GM21576 (cell line): Measurements from ENCODE around the gene POU2AF1.

Experiments
- ATAC-seq: cut with Tn5 transposase; IDR thresholded peaks from one replicate; pipeline ENCODE4 v1.9.1; 2021; ENCODE audit warnings: mild to moderate bottlenecking, moderate library complexity; ENCODE audit not compliant: unreplicated experiment

POU2AF1 gene

GRCh38 chr11:111350811-111351210, 28.3 kb downstream of the POU2AF1 start:
- no peak for ATAC-seq

- no peak for ATAC-seq
These were observed 29.8 kb downstream of the POU2AF1 start for GRCh38 chr11:111349191-111349695.

GRCh38 chr11:111348147-111348546, 30.9 kb downstream of the POU2AF1 start:
- no peak for ATAC-seq

DNA sequence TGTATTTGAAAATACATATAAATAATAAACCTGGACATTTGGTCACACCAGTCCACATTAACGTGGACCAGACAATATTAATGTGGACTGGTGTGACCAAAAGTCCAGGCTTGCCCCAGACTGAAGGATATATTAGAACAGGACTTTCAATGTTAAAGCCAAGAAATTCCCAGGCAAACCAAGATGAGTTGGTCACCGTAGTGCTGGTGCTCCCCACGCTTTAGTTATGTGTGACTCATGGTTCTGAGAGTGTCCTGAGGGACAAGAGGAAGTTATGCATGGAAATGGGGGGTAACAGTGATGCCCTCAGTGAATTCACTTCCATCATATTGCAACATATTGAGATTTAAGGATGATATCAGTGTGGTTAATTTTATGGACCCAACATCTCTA, 31.4 kb downstream of the POU2AF1 start:
- ATAC-seq: no peak

DNA sequence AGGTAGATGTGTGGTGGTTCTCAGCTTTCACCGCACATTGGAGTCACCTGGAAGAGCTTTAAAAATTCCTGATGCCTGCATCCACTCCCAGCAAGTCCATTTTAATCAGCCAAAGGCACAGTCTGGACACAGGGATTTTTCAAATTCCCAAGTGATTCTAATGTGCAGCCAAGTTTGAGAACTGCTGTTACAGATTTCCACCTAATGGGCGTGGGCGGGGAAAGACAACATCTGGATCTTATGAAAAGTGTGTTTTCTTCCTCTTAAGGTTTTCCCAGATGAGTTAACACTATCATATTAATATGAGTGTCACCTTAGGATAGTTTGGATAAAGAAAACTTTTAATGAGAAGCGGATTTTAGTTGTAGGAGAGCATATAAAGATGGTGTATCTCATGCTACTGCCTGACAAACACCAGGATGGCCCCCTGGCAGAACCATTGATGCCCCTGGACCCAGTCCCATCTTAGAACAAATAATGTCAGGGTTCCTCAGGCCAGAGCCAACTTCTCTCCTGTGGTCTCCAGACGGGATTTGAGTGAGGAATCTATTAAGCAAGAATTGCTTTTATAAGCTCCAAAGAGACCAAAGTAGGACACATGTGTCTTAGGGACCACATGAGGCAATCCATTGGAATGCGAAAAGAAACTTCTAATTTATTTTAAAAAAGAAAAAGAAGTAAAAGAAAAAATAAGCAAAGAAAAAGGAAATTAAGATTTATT, 31.9 kb downstream of the POU2AF1 start:
- ATAC-seq: no peak

- no peak for ATAC-seq
These were observed 35.0 kb downstream of the POU2AF1 start for GRCh38 chr11:111344032-111344431.

DNA sequence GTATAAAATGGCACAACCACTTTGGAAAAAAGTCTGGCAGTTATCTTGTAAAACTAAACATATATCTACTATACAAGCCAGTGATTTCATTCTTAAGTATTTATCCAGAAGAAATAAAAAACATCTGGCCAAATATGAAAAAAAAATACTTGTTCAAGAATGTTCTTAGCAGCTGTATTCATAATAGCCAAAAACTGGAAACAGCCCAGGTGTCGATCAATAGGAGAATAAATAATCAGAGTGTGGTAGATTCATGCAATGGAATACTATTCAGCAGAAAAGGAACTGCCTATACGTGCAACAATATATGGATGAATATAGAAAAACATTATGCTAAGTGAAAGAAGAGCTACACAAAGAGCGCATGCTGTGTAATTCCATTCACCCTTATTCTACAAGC, 36.7 kb downstream of the POU2AF1 start:
- no peak for ATAC-seq

DNA sequence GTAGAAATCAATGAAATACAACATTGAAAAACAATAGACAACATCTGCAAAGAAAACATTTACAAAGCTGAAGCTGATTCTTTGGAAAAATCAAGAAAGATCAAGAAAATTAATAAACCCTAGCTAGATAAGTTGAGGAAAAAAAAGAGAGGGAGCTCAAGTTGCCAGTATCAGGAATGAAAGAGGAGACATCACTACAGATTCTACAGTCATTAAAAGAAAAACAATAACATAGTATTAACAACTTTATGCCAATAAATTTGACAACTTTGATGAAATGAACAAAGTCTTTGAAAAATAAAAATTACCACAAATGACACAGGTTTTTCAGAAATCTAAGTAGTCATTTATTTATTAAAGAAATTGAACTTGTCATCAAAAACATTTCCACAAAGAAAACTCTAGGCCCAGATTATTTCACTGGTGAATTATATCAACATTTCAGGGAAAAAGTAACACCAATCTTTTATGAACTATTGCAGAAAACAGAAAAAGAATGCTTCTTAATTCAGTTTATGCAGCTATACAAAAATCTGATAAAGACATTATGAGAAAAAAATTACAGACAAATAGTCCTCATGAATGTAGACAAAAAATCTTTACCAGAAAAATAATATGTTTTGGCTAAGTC, 39.2 kb downstream of the POU2AF1 start:
- ATAC-seq: no peak

GRCh38 chr11:111336582-111337256, 42.4 kb downstream of the POU2AF1 start:
- no peak for ATAC-seq

DNA sequence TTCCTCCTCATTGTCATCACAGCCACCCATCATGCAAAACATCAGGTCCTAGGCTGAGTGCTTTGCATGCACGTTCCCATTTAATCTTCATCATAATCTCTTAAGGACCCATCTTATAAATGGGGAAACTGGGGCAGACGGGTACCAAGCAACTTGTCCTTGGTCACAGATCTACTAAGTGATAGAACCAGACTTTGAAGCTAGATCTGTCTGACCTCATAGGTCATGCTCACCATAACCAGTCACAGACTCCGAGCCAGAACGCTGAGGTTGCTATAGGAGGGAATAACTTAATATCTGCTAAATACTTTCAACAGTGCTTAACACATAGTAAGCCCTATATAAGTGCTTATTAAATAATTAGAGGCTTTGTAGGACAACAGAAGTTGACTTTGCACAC, 43.0 kb downstream of the POU2AF1 start:
- no peak for ATAC-seq

DNA sequence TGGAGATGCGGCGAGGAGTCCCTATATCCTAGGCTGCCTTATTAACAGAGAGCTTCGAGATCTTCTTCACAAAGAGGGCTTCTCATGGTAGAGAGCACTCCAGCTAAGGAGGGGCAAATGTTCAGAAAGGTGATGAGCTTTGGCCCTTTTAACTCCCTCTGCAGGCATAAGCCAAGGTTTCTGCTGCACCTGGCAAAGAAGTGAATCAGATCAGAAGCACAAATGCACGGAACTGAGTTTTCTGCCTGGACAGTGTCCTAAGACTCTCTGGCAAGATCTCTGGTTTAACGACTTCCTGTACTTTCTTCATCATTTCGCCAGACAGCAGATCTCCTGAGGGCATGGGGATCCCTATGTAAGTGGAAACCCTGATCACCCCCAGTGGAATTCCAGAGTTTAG, 43.5 kb downstream of the POU2AF1 start:
- no peak for ATAC-seq

DNA sequence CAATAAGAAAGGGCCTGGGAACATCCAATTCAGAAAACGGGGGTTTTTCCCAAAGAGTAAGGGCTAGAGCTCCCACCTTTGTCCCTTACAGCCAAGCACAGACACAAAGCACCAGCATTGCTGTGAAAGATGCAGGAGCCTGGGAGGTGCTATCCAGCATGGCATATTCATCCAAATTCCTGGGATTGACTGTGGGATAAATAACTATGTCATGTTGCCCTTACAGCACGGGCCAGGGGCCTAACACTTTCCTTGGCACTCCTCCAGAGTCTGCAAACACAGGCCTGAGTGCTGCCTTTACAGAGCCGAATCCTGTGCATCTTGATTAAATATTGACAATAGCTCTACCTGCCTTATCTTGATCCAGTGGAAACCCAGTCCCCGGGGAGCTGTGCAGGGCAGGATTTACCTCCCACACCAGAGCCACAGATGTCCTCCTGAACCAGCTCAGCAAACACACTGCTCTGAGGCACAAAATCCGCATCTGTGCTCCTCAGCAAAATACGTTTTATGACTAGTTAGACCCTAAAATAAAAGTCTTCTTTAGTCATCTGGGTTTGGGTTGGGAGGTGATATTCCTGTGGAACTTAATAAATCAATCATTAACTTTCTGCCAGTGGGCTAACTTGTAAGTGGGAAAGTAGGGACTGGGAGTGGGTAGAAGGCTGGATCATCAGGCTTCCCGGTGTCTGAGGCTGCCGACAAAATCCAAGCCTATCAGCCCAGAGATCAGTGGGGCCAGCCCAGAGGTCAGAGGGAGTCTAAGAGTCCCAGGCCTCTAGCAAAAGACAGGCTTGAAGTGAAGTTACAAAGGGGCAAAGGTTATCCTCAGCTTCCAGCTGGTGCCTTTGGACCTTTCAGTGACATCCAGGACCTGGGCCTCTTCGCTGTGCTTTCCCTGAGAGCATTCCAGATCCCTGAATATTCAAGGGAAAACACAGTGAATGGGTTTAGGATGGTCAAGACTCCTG, 44.3 kb downstream of the POU2AF1 start:
- ATAC-seq: no peak

GRCh38 chr11:111331711-111332479, 47.2 kb downstream of the POU2AF1 start:
- no peak for ATAC-seq

DNA sequence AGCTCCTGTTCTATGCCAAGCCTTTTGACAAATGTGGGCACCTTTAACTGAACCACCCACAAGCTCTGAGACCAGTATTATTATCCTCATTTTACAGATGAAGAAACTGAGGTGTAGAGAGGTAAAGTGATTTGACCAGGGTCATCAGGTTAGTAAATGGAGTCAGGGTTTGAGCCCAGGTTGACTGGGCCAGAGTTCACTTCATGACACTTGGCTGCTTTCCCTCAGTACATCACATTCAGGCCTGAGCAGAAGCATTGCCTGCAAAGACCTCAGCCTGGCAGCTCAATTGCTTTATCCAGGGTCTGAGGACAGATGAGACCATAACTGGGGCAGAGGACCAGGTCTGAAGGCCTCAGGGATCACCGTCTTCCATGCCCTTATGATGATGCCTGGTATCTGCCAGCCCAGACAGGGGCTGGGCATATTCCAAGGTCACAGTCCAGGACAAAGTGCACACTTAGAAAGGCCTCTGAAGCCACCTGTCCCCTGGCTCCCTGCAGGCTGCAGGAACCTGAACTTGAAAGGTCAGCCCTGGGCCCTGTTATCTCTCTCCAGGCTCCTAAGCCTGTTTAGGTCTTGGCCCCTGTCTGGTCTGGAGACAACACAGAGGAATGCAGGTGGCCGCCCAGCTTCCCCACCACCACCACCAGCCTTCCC, 48.7 kb downstream of the POU2AF1 start:
- no peak for ATAC-seq

GRCh38 chr11:111329306-111330204, 49.5 kb downstream of the POU2AF1 start:
- ATAC-seq: no peak

DNA sequence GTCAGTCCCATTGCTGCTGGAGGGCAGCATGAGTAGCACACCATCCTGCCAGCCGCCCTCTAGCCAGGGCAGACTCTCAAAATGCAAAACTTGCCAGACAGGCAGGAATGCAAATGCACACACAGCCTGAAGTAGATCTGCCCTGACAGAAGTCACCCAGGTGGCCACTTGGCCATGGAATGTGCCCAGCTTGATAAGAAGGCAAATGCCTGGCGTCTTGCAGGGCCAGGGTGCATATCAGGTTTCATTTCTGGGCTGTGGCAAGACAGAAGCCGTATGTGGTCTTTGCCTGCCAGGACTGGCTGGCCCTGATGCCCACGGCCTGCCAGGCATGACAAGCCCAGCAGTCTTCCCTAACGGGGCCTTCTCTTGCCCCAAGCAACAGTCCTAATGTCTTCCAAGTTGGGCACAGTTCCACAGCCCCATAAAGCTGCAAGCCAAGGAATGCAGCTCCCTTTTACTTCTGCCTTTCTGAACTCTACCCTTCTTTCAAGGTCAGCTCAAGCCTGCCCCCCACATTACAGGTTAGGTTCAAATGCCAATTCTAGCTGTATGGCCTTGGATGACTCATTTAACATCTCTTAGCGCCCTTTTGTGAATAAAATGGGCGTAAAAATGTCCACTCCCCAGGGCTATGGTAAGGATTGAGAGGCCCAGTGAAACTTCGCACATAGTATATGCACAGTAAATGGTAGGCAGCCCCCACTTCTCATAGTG, 51.0 kb downstream of the POU2AF1 start:
- ATAC-seq: no peak

DNA sequence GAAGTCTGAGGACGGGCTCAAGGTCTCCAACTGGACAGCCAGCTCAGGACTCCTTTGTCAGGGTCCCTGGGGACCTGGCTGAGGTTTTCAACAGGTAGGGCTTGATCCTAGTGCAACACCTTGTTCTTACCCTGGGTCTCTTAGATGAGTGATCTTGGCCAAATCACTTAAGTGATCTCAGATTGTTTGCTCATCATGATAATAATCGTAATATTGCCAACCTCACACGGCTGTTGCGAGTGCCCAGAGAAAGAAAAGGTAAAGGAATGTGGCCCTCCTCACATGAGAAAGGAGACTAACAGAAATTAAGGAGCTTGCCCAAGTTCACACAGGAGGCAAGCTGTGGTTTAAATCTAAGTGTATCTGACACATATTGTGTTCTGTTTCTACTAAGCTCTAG, 52.3 kb downstream of the POU2AF1 start:
- ATAC-seq: no peak

DNA sequence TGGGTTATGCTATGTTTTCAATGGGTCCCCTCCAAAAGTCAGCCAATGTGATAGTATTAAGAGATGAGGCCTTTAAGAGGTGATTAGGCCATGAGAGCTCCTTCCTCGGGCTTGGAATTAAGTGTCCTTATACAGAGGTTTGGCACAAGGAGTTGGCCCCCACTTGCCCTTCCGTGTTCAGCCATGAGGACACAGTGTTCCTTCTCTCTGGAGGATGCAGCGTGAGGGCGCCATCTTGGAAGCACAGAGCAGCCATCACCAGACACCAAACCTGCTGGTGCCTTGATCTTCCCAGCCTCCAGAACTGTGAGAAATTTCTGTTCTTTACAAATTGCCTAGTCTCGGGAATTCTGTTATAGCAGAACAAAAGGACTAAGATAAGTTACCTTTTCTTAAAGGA, 53.8 kb downstream of the POU2AF1 start:
- ATAC-seq: no peak
